HG02571 (cell line): Measurements from ENCODE around the gene RMND1.

Experiments used
- ATAC-seq: cut with Tn5 transposase; IDR thresholded peaks from one replicate; pipeline ENCODE4 v1.9.1; 2021; ENCODE audit warnings: mild to moderate bottlenecking, moderate library complexity; ENCODE audit not compliant: unreplicated experiment

Gene RMND1

DNA sequence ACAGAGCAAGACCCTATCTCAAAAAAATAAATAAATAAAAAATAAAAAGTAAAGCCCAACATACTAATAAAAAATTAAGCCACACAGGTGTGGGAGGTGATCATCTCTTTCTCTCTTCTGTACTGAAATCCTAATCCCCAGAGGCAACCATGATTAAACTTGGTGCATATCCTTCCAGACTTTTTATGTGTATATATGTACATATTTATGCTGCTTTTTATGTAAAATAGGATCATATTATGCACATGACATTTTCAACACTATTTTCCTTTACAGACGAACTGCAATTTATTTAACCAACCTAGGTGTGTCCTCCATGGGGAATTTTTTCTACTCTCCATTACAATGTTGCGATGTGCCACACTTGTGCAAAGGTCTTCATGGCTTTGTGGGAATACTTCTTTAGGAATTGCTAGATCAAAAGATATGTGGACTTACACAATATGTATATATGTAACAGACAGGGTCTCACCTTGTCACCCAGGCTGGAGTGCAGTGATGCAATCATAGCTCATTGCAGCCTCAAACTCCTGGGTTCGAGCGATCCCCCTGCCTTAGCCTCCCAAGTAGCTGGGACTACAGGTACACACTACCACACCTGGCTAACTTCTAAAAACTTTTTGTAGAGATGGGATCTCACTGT is 23.7 kb downstream of the RMND1 start:
- ATAC-seq: no peak

DNA sequence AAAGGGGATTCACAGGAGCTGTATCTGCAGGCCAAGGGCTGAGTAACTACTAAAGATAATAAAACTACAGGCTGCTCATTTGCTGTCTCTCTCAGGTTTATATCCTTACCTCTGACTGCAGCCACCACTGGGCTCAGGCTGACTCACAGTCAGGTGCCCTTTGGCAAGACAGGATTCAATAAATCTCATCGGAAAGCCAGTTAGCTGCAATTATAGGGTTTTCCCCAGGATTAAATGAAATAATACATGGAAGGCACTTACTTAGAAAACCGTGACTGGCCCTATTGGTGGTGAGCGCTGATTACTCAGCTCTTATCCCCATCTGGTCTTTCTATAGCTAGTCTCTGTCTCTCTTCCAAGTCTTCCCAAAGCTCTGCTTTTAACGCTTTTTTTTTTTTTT is 26.4 kb downstream of the RMND1 start:
- no peak for ATAC-seq

DNA sequence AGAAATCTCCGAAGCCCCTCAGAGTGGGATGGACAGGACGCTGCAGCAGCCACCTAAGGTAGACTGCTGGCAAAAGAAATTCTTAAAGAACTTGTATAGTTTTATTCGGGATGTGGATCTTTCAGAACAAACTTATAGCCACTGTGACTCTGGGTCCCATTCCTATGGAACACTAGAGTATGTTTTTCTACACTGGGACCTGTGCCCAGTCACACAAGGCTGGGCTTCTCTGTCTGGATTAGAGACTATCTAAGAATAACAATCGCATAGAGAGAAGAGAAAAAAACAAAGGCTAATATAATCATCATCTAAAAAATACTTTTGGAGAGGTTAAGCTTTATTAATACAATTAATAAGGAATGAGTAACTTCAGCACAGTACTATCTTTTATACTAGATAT is 28.9 kb downstream of the RMND1 start:
- no peak for ATAC-seq

DNA sequence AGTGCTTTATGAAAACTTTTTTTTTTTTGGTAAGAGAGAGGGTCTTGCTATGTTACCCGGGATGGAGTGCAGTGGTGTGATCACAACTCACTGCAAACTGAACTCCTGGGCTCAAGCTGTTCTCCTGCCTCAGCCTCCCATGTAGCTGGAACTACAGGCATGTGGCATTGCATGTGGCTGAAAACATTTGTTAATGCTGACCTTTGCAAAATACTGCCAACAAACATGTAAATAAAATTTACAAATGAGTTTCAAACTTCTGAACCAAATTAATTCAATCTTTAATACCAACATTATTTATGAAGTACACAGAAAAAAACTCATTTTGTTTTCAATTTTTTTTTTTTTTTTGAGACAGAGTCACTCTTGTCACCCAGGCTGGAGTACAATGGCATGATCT is 34.4 kb downstream of the RMND1 start:
- no peak for ATAC-seq

DNA sequence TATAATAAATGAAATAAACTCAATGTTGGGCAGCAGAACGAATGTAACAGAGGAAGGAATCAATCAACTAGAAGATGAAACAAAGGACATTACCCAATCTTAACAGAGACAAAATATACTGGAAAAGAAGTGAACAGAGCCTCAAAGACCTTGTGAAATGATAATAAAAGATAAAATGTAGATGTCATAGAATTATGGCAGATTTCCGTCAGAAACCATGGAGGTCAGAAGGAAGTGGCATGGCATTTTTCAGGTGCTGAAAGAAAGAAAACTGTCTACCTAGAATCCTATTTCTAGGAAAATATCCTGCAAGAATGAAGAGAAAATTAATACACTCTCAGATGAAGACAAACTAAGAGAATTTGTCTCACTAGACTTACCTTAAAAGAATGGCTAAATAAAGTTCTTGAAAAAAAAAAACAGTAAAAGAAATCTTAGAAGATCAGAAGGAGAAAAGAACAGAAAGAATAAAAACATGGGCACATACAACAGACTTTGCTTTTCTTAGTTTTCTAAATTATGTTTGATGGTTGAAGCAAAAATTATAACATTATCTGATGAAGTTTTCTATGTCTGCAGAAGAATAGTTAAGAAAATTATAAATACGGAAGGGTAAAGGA is 37.2 kb downstream of the RMND1 start:
- ATAC-seq: no peak

DNA sequence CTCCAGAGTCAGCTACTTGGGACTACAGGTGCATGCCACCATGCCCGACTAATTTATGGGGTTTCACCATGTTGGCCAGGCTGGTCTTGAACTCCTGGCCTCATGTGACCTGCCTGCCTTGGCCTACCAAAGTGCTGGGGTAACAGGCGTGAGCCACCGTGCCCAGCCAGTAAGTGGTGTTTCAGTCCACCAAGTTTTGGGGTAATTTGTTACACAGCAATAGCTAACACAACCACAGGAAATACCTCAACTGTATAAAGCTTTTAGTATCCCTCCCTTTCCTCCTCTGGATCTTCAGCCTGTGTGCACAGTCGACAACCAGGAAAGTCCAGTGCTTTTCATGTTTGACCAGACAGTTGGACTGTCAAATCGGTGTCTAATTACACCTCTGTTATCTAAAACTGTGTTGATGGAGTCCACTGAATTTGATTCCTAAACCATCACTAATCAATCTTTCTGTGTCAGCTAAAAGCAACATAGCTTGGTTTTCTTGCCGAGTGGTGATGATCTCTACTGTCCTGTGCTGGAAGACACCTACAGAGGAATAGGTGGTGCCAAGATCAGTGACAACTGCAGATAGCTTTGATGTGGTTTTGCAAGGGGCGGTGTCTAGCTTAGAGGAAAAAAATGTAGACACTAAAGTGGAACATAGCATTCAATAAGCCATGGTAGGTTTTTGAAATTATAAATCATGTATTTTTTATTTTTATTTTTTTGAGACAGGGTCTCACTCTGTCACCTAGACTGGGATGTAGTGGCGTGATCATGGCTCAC is 38.4 kb downstream of the RMND1 start:
- no peak for ATAC-seq

DNA sequence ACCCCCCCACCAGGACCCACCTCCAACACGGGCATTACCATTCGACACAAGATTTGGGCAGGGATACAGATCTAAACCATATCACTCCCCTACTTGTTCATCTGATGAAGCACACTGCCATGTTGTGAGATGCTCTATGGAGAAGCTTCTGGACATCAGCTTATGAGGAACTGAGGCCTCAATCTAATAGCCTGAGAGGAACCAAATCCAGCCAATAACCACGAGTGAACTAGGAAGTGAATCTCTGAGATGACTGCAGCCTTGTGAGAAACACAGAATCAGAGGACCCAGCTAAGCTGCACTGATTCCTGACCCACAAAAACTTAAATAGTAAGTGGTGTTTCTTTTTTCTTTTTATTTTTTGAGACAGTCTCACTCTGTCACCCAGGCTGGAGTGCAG is 39.0 kb downstream of the RMND1 start:
- ATAC-seq: no peak

DNA sequence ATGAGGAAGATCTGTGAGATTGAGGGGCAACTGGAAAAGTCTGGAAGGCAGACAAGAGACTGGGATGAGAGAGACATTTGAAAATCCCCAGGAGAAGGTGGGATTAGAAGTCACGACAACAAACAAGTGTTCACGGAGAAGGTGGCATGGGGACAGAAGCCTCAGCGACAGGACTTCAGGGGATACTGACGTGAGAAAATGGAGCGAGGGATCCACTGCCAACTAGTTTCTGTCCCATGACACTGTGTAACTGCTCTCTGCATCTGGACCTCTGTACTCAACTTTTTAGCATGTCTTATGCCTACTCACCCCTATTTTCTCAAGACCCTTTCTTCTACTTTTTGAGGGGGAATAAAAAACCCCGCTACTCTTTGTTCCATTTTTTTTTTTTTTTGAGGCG is 42.2 kb downstream of the RMND1 start:
- ATAC-seq: no peak

DNA sequence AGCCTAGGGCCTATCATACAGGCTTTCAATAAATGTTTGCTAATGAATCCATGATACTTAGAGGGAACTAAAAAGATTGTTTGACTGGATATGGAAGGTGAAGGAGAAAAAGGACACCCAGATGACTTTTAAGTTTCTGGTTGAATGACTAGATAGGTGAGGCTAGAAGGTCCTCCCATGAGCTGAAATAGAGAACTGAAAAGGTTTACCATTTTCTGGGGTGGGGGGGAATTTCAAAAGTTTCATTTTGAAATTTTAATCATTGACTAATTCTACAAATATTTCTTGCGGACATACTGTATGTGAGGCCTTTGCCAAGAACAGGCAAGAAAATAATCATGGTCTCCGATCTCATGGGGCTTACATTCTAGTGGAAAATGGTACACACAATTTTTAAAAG is 42.7 kb downstream of the RMND1 start:
- ATAC-seq: no peak

DNA sequence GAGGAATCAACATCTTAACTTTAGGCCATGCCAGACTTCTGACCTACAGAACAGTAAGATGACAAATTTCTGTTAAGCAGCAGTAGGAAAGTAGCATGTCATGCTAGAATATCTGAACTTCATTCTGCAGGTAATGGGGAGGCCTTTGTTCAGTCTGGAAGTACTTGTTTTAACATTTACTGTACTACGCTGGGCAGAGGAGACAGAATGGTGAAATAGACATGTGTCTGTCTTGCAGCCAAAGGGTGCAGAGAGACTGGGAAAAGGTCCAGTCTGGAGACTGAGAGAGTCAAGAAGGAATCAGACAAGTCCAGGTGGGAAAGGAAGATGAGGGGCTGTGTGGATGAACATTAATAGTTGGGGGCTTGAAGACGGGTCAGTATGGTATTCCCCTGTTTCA is 43.1 kb downstream of the RMND1 start:
- no peak for ATAC-seq

DNA sequence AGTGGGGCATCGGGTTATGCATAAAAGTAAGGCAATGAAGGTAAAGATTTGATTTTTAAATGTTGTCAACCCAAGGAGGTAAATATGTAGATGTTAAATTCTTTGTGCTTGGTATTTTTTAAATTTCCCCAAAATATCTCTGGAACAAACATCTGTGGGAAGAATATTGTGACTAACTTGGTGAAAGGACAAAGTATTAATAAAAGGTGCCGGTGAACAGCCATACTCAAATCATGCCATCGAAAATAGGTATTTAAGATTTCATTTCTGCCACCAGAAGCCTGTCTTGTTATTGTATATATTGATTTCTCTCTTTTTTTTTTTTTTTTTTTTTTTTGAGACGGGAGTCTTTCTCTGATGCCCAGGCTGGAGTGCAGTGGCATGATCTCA is 48.0 kb downstream of the RMND1 start:
- ATAC-seq: no peak

DNA sequence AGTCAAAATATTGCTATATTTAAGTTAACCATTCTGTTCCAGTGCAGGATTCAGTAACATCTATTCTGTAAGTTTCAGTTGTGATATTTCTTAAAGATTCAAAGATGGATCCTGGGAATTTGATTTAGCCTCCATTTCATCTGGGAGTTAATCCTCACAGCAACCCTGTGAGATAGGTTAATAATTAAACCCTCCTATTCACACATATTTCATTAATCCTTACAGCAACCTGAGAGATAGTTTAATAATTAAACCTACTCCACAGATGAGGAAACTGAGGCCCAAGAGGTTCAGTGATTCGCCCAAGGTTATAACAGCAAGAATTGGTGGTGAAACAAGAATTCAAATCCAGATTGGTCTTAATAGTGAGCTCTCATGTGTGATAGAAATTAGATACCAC is 49.7 kb downstream of the RMND1 start:
- ATAC-seq: no peak

DNA sequence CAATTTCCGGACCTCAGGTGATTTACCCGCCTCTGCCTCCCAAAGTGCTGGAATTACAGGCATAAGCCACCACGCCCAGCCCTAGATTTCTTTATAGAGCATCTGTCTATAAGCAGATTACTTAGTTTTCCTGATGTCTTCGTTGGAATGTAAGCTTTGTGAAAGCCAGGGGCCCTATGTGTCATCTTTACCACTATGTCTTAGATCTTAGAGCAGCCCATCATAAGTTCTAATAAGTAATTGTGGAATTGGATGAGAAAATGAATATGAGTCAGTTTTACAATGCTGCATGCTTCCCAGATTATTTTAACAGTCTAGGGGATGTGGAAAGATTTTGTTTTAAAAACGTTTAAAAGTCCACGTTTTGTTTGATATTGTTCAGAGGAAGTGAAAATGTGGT is 51.5 kb downstream of the RMND1 start:
- no peak for ATAC-seq

DNA sequence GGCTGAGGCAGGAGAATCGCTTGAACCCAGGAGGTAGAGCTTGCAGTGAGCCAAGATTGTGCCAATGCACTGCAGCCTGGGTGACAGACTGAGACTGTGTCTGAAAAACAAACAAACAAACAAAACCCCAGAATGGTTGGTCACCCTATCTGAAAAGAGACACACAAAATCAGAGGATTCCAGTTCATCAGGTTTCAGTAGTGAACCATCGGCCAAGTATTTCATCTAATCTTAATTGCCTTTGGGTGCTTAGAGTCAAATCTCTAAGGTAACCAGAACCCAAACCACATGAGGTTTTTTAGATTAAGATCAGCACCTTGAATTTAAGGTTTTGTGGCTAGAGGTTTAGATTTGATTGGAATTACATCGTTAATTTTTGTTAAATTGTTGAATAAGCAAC is 52.2 kb downstream of the RMND1 start:
- ATAC-seq: no peak

DNA sequence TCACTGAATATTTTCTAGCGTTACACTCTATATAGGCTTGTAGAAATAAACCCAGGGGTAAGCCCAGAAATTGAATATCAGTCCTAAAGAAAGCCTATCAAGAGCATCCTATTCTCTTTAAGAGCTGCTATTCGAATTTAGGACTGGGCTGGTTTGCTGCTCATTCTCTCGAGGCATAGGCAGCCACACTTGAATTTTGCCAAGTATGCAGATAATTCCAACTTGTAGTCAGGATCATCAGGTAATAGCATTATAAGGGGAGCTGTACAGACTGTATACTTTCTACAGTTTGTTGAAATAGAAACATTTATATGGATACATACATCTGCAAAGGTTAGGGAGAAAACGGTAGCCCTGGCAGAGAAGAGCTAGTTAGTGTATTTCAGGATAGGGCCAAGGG is 58.5 kb downstream of the RMND1 start:
- ATAC-seq: no peak

DNA sequence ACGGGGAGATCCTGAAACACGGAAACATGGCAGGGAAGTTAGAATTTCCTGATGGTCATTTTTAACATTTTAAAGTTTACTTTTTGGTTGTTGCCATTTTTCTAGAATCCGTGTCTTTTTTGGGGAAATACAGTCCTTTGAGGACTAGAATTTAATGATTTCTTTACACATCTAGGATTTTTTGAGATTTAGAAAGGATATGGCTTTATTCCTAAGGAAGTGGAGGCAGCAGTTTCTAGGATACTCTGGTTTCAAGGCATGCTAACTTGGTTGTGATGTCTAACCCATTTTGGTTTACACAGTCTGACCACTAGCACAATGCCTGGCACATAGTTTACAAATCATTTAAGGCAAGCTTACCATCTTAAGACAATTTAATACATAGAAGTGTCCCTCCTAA is 59.5 kb downstream of the RMND1 start:
- ATAC-seq: no peak

DNA sequence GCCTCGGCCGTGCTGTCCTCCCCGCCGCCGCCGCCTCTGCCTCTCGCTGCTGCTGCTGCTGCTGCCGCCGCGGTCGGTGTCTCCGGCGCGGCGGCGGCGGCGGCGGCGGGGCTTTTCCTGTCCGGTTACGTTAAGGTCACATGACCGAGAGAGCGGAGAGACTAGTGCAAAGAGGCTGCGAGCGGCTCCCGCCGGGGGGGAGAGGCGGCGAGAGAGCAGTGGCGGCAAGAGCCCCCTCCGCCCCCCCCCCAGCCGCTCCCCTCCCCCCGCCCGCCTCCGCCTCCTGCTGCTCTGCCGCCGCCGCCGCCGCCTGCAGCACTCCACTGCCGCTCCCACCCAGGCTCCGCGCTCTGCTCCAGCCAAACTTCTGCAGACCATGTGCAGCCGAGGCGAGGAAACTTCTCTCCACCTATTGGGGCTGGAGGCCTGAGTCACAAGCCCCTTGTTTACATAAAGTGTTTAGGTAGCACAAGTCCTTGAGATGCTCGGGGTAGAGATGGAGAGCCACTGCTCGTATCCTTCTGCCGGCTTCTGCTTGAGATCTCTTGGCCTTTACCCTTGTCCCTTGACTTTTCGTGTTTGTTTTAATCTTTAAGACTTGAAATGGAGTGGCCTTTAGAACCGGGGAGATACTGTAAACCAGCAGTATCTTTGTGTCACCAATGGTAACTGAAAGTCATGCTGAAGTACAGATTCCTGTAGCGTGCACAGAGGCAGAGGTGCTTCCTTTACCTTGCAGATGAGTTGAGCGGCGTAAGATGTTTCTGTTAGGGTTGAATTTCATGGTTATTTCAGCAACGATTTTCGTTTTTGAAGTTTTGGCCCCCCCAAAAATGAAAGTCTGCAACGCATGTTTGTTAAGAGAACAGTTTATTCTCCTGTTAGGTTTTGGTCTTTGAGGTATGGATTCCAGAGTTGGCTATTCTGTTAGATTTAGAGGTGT is 60.2 kb downstream of the RMND1 start, which contains the start of gene ZBTB2:
Gene ZBTB2, minus strand, starts transcription at position 89 of the 943 bp plus-strand sequence. CDS start 17,922 bp downstream, outside the sequence.
- peak; percentile 6 for ATAC-seq

DNA sequence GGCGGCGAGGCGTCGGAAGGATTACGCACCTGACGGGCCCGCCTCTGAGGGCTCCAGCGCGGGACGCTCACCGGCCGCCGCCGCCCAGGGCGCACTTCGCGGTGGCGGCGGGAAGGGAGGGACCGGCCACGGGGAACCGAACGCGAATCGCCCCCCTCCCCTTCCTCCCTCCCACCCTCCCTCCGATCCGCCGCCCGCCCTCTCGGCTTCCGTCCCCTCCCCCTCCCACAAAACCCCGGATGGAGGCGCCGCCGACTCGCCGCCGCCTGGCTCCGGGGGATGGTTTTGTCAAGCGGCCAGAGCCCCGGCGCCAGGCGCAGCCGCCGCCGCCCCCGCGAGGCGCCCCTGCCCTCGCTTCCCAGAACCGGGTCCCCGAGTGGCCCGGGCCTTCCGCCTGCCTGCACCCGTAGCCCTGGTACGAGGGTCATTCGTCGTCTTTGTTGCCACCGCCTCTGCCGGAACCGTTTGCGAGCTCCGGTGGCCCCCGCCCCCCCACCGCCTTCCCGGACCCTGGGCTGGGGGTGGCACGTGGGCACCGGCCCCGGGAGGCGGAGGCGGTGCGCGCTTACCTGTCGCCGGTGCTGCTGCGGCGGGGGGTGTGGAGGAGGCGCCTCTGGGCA is 61.0 kb downstream of the RMND1 start:
- peak; percentile 12 for ATAC-seq

DNA sequence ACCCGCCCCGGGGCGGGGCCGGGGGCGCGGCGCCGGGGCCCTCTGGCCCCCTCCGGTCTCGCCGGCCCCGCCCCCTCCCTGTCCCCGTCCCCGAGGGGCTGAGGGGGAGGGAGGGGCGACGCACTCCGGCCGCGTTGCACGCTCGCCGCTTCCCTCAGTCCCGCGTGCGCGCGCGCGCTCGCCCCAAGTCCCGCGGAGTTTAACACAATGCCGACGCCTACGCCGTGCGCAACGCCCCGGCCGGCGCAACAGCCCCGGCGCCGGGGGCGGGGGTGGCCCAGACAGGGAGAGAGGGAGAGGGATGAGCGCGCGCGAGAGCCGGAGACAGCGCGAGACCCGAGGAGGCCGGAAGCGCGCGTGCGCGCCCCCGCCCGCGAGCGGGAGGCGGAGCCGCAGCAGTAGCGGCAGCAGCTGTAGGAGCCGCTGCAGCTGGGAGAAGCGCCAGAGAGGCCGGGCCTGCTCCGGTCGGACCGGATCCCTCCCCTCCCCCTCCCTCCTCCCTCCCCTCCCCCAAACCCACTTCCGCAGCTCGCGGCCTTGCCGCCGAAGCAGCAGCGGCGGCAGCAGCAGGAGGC is 61.6 kb downstream of the RMND1 start:
- ATAC-seq: peak; percentile 73

DNA sequence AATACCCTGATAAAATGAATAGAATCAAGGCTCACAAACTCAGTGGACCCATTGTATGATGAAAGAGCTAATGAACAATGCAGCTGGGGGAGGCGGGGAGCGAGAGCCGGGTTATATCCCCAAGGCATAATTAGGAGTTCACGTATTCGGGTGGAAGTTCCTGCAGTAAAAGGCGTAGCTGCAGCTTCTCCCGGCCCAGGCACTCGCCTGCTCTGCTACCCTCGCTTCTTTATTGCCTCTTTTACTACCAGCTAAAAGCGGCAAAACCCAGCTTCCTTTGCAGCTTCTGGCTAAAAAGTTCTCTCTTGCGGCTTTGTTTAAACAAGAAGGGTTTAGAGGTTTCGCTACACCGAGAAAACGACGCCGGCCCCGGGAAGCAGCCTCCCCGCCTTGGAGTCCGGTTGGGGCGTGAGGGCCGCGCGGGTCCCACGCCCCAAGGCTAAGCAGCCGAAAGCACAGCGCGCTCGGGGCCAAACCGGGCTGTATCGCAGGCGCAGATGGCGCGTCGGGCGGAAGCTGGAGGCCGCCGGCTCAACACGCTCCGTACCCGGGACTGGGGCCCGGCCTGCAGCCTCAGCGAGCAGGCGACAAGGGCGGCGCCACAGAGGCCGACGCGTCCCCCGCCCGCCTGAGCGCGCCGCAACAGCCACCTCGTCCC is 62.2 kb downstream of the RMND1 start:
- ATAC-seq: peak; percentile 58
